ENCODE measurements around the gene BAZ2A. TPM values are rescaled to one million over a fixed set of nuclear protein-coding genes. Genes with fewer than 3 reads are reported as not detected.

The BAZ2A gene
- total and polyA plus RNA-seq, 2 donors (not counting 3 experiments of a cell fraction or from before 2014, with no cell fraction given), result 56.0 to 91.4 TPM

- ChIA-PET POLR2A (no interaction called here), CTCF (interaction anchor here (1.7 kb wide), 1 partner anchor 17 kb away, joined by 6 read pairs; the partner anchor contains the start of gene PTGES3)
- no peaks in the 10 kb centered on the region for H3K9me3 ChIP-seq (replicated peaks; ENCODE audit: control insufficient read depth, insufficient read depth, low read length)
- H3K4me1 ChIP-seq (ENCODE audit: control insufficient read depth, extremely low read depth, insufficient read depth, low read length), result no peaks in the 10 kb centered on the region
- H4K20me1 ChIP-seq (replicated peaks; ENCODE audit: control insufficient read depth, extremely low read depth, insufficient read depth, low read length), result peaks cover 5% of the 10 kb centered on the region
- H3K36me3 ChIP-seq (ENCODE audit: control insufficient read depth in 2 of 2, extremely low read depth in 1 of 2, insufficient read depth in 2 of 2, low read length in 2 of 2), result peaks cover 17 to 40% of the 10 kb centered on the region in 2 experiments
- H2AFZ ChIP-seq (ENCODE audit: low read depth, low read length), result no peak overlapping the region
- no peak overlapping the region for H3K4me2 ChIP-seq (ENCODE audit: insufficient read depth, low read length)
- no peak for FAIRE-seq
- no peak overlapping the region for H3K9ac ChIP-seq (replicated peaks; ENCODE audit: extremely low read depth, insufficient read depth, low read length)
- no TSS peak for BruUV-seq (replicated peaks)
- no peaks in the 10 kb centered on the region for H3K27me3 ChIP-seq (ENCODE audit: control insufficient read depth in 2 of 2, insufficient read depth in 2 of 2, low read length in 2 of 2)
- peaks cover 80% of the 10 kb centered on the region for H3K79me2 ChIP-seq (ENCODE audit: control insufficient read depth, insufficient read depth, low read length)
- no peak overlapping the region for H3K27ac ChIP-seq (ENCODE audit: insufficient read depth, low read depth, low read length)
- H3K9me1 ChIP-seq (replicated peaks; ENCODE audit: control insufficient read depth, extremely low read depth, insufficient read depth, low read length), result no peaks in the 10 kb centered on the region
- DNase-seq (ENCODE audit: low read depth, low spot score), result no peak
- dilution Hi-C loops (cut with MboI; ENCODE audit: extremely low pct_ligation_motif_present, low sequenced_read_pairs), result no loop called here
- no peak overlapping the region for H3K4me3 ChIP-seq (replicated peaks in 1 of 3; ENCODE audit: insufficient read depth in 1 of 3, low read depth in 1 of 3, low read length in 3 of 3)
- intact Hi-C loops (cut with micrococcal nuclease), result no loop called here
- no peak for TF ChIP-seq MAX (IDR thresholded peaks at IDR 0.05; ENCODE audit: insufficient read depth, insufficient read length)
- TF ChIP-seq POLR2A (IDR thresholded peaks at IDR 0.05; ENCODE audit: low read depth, low read length), result no peak
- TF ChIP-seq CTCF (IDR thresholded peaks at IDR 0.05; ENCODE audit: extremely low read depth in 1 of 2, insufficient read depth in 1 of 2, low read depth in 1 of 2, low read length in 2 of 2), result no peak
- TF ChIP-seq POLR2AphosphoS5 (IDR thresholded peaks at IDR 0.05; ENCODE audit: insufficient read depth, low read depth, low read length), result no peak
- no peak for TF ChIP-seq GATA2 (IDR thresholded peaks at IDR 0.05; ENCODE audit: insufficient read depth, insufficient read length, low read depth, low read length)
- TF ChIP-seq JUN (IDR thresholded peaks at IDR 0.05; ENCODE audit: borderline replicate concordance, insufficient read depth, insufficient read length, low read depth), result no peak
Measured at GRCh38 chr12:56670836-56671235, 40.7 kb upstream of the BAZ2A start.

GRCh38 chr12:56668197-56668457 lies 38.0 kb upstream of the BAZ2A start:
- dilution Hi-C loops (cut with MboI; ENCODE audit: extremely low pct_ligation_motif_present, low sequenced_read_pairs) (no loop called here), intact Hi-C loops (cut with micrococcal nuclease) (no loop called here)
- DNase-seq (ENCODE audit: low read depth, low spot score) (no peak), FAIRE-seq (no peak)
- H3K79me2 ChIP-seq (ENCODE audit: control insufficient read depth, insufficient read depth, low read length), result peaks cover 54% of the 10 kb centered on the region
- no peak overlapping the region for H3K27ac ChIP-seq (ENCODE audit: insufficient read depth, low read depth, low read length)
- H3K27me3 ChIP-seq (ENCODE audit: control insufficient read depth in 2 of 2, insufficient read depth in 2 of 2, low read length in 2 of 2), result no peaks in the 10 kb centered on the region
- no peak overlapping the region for H3K4me3 ChIP-seq (replicated peaks in 1 of 3; ENCODE audit: insufficient read depth in 1 of 3, low read depth in 1 of 3, low read length in 3 of 3)
- no peaks in the 10 kb centered on the region for H3K4me1 ChIP-seq (ENCODE audit: control insufficient read depth, extremely low read depth, insufficient read depth, low read length)
- H3K9me3 ChIP-seq (replicated peaks; ENCODE audit: control insufficient read depth, insufficient read depth, low read length), result no peaks in the 10 kb centered on the region
- H2AFZ ChIP-seq (ENCODE audit: low read depth, low read length), result no peak overlapping the region
- H4K20me1 ChIP-seq (replicated peaks; ENCODE audit: control insufficient read depth, extremely low read depth, insufficient read depth, low read length), result peaks cover 4% of the 10 kb centered on the region
- TF ChIP-seq POLR2A (IDR thresholded peaks at IDR 0.05; ENCODE audit: low read depth, low read length) (no peak), MYC (IDR thresholded peaks at IDR 0.05; ENCODE audit: low read depth, low read length) (no peak), FOS (IDR thresholded peaks at IDR 0.05; ENCODE audit: borderline replicate concordance, insufficient read depth, low read length) (no peak), MAX (IDR thresholded peaks at IDR 0.05; ENCODE audit: insufficient read depth, insufficient read length) (no peak), POLR2AphosphoS5 (IDR thresholded peaks at IDR 0.05; ENCODE audit: insufficient read depth, low read depth, low read length) (no peak)
- no peaks in the 10 kb centered on the region for H3K9me1 ChIP-seq (replicated peaks; ENCODE audit: control insufficient read depth, extremely low read depth, insufficient read depth, low read length)
- no TSS peak for BruUV-seq (replicated peaks)
- CTCF ChIA-PET, result interaction anchor here (1.2 to 1.4 kb wide), 2 partner anchors 19 to 31 kb away, joined by 3 to 5 read pairs; partner anchors contain the start of gene PTGES3
- POLR2A ChIA-PET, result no interaction called here
- H3K36me3 ChIP-seq (ENCODE audit: control insufficient read depth in 2 of 2, extremely low read depth in 1 of 2, insufficient read depth in 2 of 2, low read length in 2 of 2), result peaks cover 21 to 54% of the 10 kb centered on the region in 2 experiments
- no peak overlapping the region for H3K9ac ChIP-seq (replicated peaks; ENCODE audit: extremely low read depth, insufficient read depth, low read length)
- no peak overlapping the region for H3K4me2 ChIP-seq (ENCODE audit: insufficient read depth, low read length)
